GM12874 (cell line): ENCODE measurements around the gene CUBN.

Experiments
- CTCF ChIP-seq: IDR thresholded peaks from 2 replicates; pipeline ENCODE4 v1.5.1; 2011; ENCODE audit warnings: low read depth, mild to moderate bottlenecking, control low read depth, low read length, moderate library complexity; ENCODE audit not compliant: insufficient read depth

CUBN gene

GRCh38 chr10:17062009-17062408, 67.6 kb downstream of the CUBN start:
- TF ChIP-seq CTCF, result no peak

GRCh38 chr10:17061418-17061817, 68.2 kb downstream of the CUBN start:
- TF ChIP-seq CTCF, result no peak

DNA sequence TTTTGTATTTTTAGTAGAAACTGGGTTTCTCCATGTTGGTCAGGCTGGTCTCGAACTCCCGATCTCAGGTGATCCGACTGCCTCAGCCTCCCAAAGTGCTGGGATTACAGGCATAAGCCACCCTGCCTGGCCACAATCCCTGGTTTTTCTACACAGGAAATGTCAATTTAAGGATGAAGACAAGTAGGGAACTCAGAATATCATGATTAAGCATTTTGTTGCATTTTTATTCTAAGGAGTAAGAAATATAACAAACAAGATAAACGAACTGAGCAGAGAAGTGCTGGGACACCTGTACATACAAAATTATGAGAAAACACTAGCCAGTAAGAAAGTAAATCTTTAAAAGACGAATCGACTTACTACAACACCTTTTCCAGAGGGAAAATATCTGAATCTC, 69.3 kb downstream of the CUBN start:
- no peak for TF ChIP-seq CTCF

- TF ChIP-seq CTCF, result no peak
These were observed 70.4 kb downstream of the CUBN start for GRCh38 chr10:17059197-17059688.

DNA sequence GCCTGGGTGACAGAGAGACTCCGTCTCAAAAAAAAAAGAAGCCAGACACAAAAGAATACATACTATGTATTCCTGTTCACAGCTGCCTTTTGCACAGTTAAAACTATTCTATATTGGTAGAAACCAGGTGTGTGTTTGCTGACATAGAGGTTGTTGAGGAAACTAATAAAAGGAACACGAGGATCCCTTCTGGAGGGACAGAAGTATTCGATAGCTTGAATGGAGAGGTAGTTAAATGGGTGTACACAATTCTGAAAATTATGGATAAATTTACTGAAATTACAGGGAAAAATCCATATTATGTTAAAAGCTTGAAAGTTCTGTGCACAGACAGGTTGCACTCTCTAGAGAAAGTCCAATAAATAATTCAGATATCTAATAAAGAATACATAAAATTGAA, 71.5 kb downstream of the CUBN start:
- no peak for TF ChIP-seq CTCF

GRCh38 chr10:17056781-17057428, 72.7 kb downstream of the CUBN start:
- TF ChIP-seq CTCF, result no peak

GRCh38 chr10:17053513-17053912, 76.1 kb downstream of the CUBN start:
- TF ChIP-seq CTCF, result no peak
